OCI-LY7 (cell line): ENCODE measurements around the gene DGKQ. TPM values are rescaled to one million over a fixed set of nuclear protein-coding genes. Genes with fewer than 3 reads are reported as not detected.

Experiments
- BruUV-seq: library from RNA; stranded (reverse); fragments of 400-500 nt; replicated peaks from 2 replicates; lab custom pipeline; 2021; lab: Mats Ljungman, UMichigan
- CTCF ChIA-PET: fragments of 300-600 bp; sonication (Branson Sonifier 250); formaldehyde crosslinking; loops from one replicate; lab custom pipeline; 2022; ENCODE audit warnings: antibody characterized with exemption; ENCODE audit not compliant: unreplicated experiment; lab: Charles Lee
- POLR2A ChIA-PET: fragments of 300-600 bp; sonication (Branson Sonifier 250); formaldehyde crosslinking; loops from one replicate; lab custom pipeline; 2022; ENCODE audit warnings: antibody characterized with exemption; lab: Charles Lee
- DNase-seq: peaks from one replicate; pipeline ENCODE4 v3.0.0-alpha.2; 2015; ENCODE audit warnings: low spot score
- H2AFZ ChIP-seq: fragments of 200-600 bp; sonication (generic), shearing (Covaris generic); 2 replicates; pipeline ENCODE4 v1.6.1; 2014; ENCODE audit warnings: mild to moderate bottlenecking, antibody characterized with exemption, low read length, moderate library complexity
- H3K27ac ChIP-seq: fragments of 200-600 bp; sonication (generic); 2 replicates; pipeline ENCODE4 v1.5.1; 2014; ENCODE audit warnings: mixed run types, low read depth, mild to moderate bottlenecking, moderate library complexity, low read length, inconsistent platforms; ENCODE audit not compliant: poor library complexity, severe bottlenecking
- H3K36me3 ChIP-seq: fragments of 200-600 bp; sonication (generic); 2 replicates; pipeline ENCODE4 v1.6.1; 2014; ENCODE audit warnings: mild to moderate bottlenecking, antibody characterized with exemption, low read length, moderate library complexity, mixed read lengths; ENCODE audit not compliant: insufficient read depth
- H3K4me1 ChIP-seq: fragments of 200-600 bp; sonication (generic); 2 replicates; pipeline ENCODE4 v1.5.1; 2014; ENCODE audit warnings: mild to moderate bottlenecking, low read length; ENCODE audit not compliant: insufficient read depth, poor library complexity, severe bottlenecking
- H3K4me2 ChIP-seq: fragments of 200-600 bp; sonication (generic); 2 replicates; pipeline ENCODE4 v1.6.1; 2014; ENCODE audit warnings: mild to moderate bottlenecking, low read length
- H3K4me3 ChIP-seq: fragments of 200-600 bp; sonication (generic); 2 replicates; pipeline ENCODE4 v1.5.1; 2014; ENCODE audit warnings: mild to moderate bottlenecking, low read depth, low read length; ENCODE audit not compliant: poor library complexity, severe bottlenecking
- H3K79me2 ChIP-seq: fragments of 200-600 bp; sonication (generic); 2 replicates; pipeline ENCODE4 v1.6.1; 2016; ENCODE audit warnings: low read depth, mild to moderate bottlenecking, low read length, moderate library complexity, mixed read lengths; ENCODE audit not compliant: insufficient read depth
- H3K9me2 ChIP-seq: fragments of 200-600 bp; sonication (generic); 2 replicates; pipeline ENCODE4 v1.6.1; 2016; ENCODE audit warnings: mild to moderate bottlenecking, low read length, mixed read lengths; ENCODE audit not compliant: insufficient read depth
- H3K9me3 ChIP-seq: fragments of 200-600 bp; sonication (generic); 2 replicates; pipeline ENCODE4 v1.6.1; 2014; ENCODE audit warnings: mild to moderate bottlenecking, mixed run types, low read length, mixed read lengths
- H4K20me1 ChIP-seq: fragments of 200-600 bp; sonication (generic); 2 replicates; pipeline ENCODE4 v1.6.1; 2014; ENCODE audit warnings: mild to moderate bottlenecking, antibody characterized with exemption, low read length, moderate library complexity, mixed read lengths; ENCODE audit not compliant: insufficient read depth
- CTCF ChIP-seq: fragments of 200-600 bp; sonication (generic); conservative IDR thresholded peaks from 2 replicates; pipeline ENCODE4 v1.5.1; 2014; ENCODE audit warnings: mild to moderate bottlenecking, antibody characterized with exemption, low read length, moderate library complexity, mixed read lengths
- EZH2phosphoT487 ChIP-seq: fragments of 200-600 bp; sonication (generic); IDR thresholded peaks from 2 replicates; pipeline ENCODE4 v1.6.1; 2018; ENCODE audit warnings: low read depth, borderline replicate concordance, mild to moderate bottlenecking, mixed run types, antibody characterized with exemption, low read length, moderate library complexity, mixed read lengths
- intact Hi-C: fragments of 100-400 bp; cut with micrococcal nuclease; formaldehyde crosslinking; loops from one replicate; pipeline ENCODE4 v1.10.0; 2022; ENCODE audit not compliant: unreplicated experiment
- total RNA-seq, 2 experiments: library from RNA; depleted of rRNA in 1 of 2; stranded (reverse); fragments of >200 nt in 1 of 2; shearing (Covaris generic) in 1 of 2; gene quantifications; 2 replicates each; pipeline ENCODE4 v1.2.3, GENCODE V29; 2014 to 2022

Gene DGKQ
- total RNA-seq, 2 experiments from 2014 or later: 11.3 to 15.2 TPM

GRCh38 chr4:1009542-1010394 lies 36.4 kb upstream of the DGKQ start:
- ChIA-PET CTCF (no interaction called here), POLR2A (interaction anchor here (0.5 to 0.9 kb wide), 2 partner anchors 74 to 231 kb away, joined by 3 read pairs; no protein-coding TSS in a partner anchor)
- BruUV-seq: no TSS peak
- peaks cover 29% of the 10 kb centered on the region for H3K4me1 ChIP-seq
- DNase-seq: peak; percentile 70
- intact Hi-C loops: loop anchor here (5.0 to 10.0 kb wide), 2 partner anchors 235 to 338 kb away; partner anchors contain the start of genes CTBP1 and UVSSA
- no peak for TF ChIP-seq CTCF
- no peak for TF ChIP-seq EZH2phosphoT487
- peak overlapping the region; percentile 59 for H3K4me3 ChIP-seq
- H3K4me2 ChIP-seq: peak overlapping the region; percentile 70
- H3K9me3 ChIP-seq: no peaks in the 10 kb centered on the region
- no peaks in the 10 kb centered on the region for H3K79me2 ChIP-seq
- H3K36me3 ChIP-seq: no peaks in the 10 kb centered on the region
- no peak overlapping the region for H3K27ac ChIP-seq
- H2AFZ ChIP-seq: no peak overlapping the region; the same call in 1 of the 2 replicates
- no peaks in the 10 kb centered on the region for H3K9me2 ChIP-seq
- no peaks in the 10 kb centered on the region for H4K20me1 ChIP-seq

GRCh38 chr4:1008840-1009541 lies 35.6 kb upstream of the DGKQ start:
- no peak for TF ChIP-seq CTCF
- no peak for TF ChIP-seq EZH2phosphoT487
- Histone ChIP-seq H3K4me2 (peak overlapping the region; percentile 70), H3K27ac (no peak overlapping the region), H3K4me1 (peaks cover 29% of the 10 kb centered on the region), H3K36me3 (no peaks in the 10 kb centered on the region), H4K20me1 (no peaks in the 10 kb centered on the region), H3K9me3 (no peaks in the 10 kb centered on the region), H3K79me2 (no peaks in the 10 kb centered on the region), H3K9me2 (no peaks in the 10 kb centered on the region), H3K4me3 (peak overlapping the region; percentile 59), H2AFZ (peak overlapping the region; percentile 67; the same call in 1 of the 2 replicates)
- ChIA-PET POLR2A (no interaction called here), CTCF (no interaction called here)
- peak; percentile 28 for DNase-seq
- intact Hi-C loops: no loop called here
- no TSS peak for BruUV-seq
